Caco-2 (cell line): ENCODE data around the gene TXNL4B. TPM values are rescaled to one million over a fixed set of nuclear protein-coding genes. Genes with fewer than 3 reads are reported as not detected.
A peak's percentile ranks its signal among the peaks of the same experiment; 100 is the strongest.

Experiments
- BruUV-seq: library from RNA; stranded (reverse); fragments of 400-500 nt; replicated peaks from 2 replicates; lab custom pipeline; 2021; lab: Mats Ljungman, UMichigan
- CTCF ChIA-PET: fragments of 300-600 bp; sonication (Branson Sonifier 250); formaldehyde crosslinking; loops from one replicate; lab custom pipeline; 2022; ENCODE audit warnings: antibody characterized with exemption; lab: Charles Lee
- POLR2A ChIA-PET: fragments of 300-600 bp; sonication (Branson Sonifier 250); formaldehyde crosslinking; loops from one replicate; lab custom pipeline; 2022; ENCODE audit warnings: antibody characterized with exemption; lab: Charles Lee
- DNase-seq, 2 experiments: peaks; one replicate each; pipeline versions ENCODE4 v3.0.0 to v3.0.0-alpha.2; 2020 to 2022
- H3K27me3 ChIP-seq: replicated peaks from 2 replicates; pipeline ENCODE4 v1.6.0; 2011; ENCODE audit warnings: low read length; ENCODE audit not compliant: control insufficient read depth, insufficient read depth
- H3K36me3 ChIP-seq: 2 replicates; pipeline ENCODE4 v1.5.1; 2011; ENCODE audit warnings: low read length; ENCODE audit not compliant: control insufficient read depth, insufficient read depth
- H3K4me1 ChIP-seq: fragments of 250-450 bp; sonication (Bioruptor Pico); 2 replicates; pipeline ENCODE4 v1.5.1; 2020; ENCODE audit warnings: mild to moderate bottlenecking
- H3K4me3 ChIP-seq: 2 replicates; pipeline ENCODE4 v1.5.1; 2011; ENCODE audit warnings: low read depth, mild to moderate bottlenecking, control low read depth, low read length
- H3K9me3 ChIP-seq: fragments of 250-450 bp; sonication (Bioruptor Pico); 2 replicates; pipeline ENCODE4 v1.5.1; 2020; ENCODE audit warnings: mild to moderate bottlenecking, moderate library complexity
- H3K27ac Mint-ChIP-seq: one replicate; pipeline ENCODE4 v1.8.0; 2022; ENCODE audit warnings: mixed read lengths; ENCODE audit not compliant: unreplicated experiment
- H3K27me3 Mint-ChIP-seq: one replicate; pipeline ENCODE4 v1.8.0; 2022; ENCODE audit warnings: mixed read lengths; ENCODE audit not compliant: insufficient read depth, unreplicated experiment
- H3K36me3 Mint-ChIP-seq: one replicate; pipeline ENCODE4 v1.8.0; 2022; ENCODE audit warnings: mild to moderate bottlenecking, mixed read lengths; ENCODE audit not compliant: insufficient read depth, unreplicated experiment
- H3K4me1 Mint-ChIP-seq: one replicate; pipeline ENCODE4 v1.8.0; 2022; ENCODE audit warnings: low read depth, mixed read lengths; ENCODE audit not compliant: unreplicated experiment
- H3K4me3 Mint-ChIP-seq: one replicate; pipeline ENCODE4 v1.8.0; 2022; ENCODE audit warnings: mild to moderate bottlenecking, moderate library complexity, mixed read lengths; ENCODE audit not compliant: unreplicated experiment
- H3K9me3 Mint-ChIP-seq: one replicate; pipeline ENCODE4 v1.8.0; 2022; ENCODE audit warnings: mixed read lengths; ENCODE audit not compliant: unreplicated experiment
- intact Hi-C: fragments of 100-400 bp; cut with micrococcal nuclease; formaldehyde crosslinking; loops from one replicate; pipeline ENCODE4 v1.10.0; 2022; ENCODE audit not compliant: unreplicated experiment
- total RNA-seq: library from RNA; stranded (reverse); gene quantifications from 2 replicates; pipeline ENCODE4 v1.2.3, GENCODE V29; 2022
- TF ChIP-seq, protein P1 (sequence below), 2 experiments: fragments of 200-600 bp in 1 of 2; IDR thresholded peaks; 1 replicate in 1 of 2; 2 replicates in 1 of 2; pipeline versions ENCODE4 v1.5.1 to v1.8.0; 2011 to 2022; ENCODE audit warnings: antibody characterized with exemption in 1 of 2, control low read depth in 1 of 2, inconsistent platforms in 1 of 2, low read depth in 1 of 2, low read length in 1 of 2, mild to moderate bottlenecking in 1 of 2, moderate library complexity in 1 of 2; ENCODE audit not compliant: insufficient read depth in 1 of 2, severe bottlenecking in 1 of 2, unreplicated experiment in 1 of 2

The TXNL4B gene
- total RNA-seq, 1 experiment from 2014 or later: 17.9 TPM

DNA sequence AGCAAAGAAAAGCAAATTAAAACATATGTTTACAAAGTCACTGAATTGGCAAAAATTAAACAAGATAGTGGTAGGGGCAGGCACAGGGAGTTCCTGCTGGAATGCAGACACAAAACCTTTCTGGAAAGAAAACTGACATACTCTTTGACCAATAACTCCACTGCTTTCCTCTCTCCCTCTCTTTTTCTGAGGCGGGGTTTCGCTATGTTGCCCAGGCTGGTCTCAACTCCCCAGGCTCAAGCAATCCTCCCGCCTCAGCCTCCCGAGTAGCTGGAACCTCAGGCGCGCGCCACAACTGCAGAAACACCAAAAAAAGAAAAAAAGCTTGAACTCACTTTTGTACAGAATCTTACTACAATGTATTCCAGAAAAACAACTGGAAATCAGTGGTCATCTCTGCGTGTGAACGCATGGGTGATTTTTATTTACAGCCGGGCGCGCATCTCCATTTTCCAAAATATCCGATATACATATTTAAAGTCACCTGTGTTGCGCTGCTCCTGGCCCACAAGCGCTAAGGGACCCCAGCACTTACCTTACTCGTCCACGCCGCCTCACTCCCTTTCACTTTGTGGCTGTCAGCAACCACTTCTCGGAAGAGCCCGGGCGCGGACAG is 480 bp downstream of the TXNL4B start:
- peak in 1 of 2 experiments; percentile 65 for DNase-seq

DNA sequence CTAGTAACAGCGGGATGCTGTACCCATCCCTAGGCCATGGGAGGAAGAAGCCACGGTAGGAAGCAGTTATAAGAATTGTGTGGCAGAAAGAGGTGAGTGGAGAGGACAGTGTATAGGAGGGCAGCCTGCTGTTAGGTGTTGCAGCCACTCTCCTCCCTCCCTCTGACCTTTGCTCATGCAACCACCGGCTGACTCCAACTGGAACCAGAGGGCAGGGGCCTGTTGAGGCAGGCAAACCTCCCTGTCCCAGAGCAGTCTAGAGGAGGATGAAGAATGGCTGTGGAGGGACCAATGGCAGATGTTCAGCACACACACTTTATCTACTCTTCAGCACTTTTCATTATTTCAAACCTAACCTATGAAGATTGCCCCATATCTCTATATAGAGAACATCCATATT is 2.2 kb downstream of the TXNL4B start:
- ChIA-PET POLR2A (no interaction called here), CTCF (no interaction called here)
- Mint-ChIP-seq H3K36me3 (peaks cover 57% of the 10 kb centered on the region), H3K27ac (no peak overlapping the region), H3K27me3 (no peaks in the 10 kb centered on the region), H3K4me1 (peaks cover 18% of the 10 kb centered on the region), H3K9me3 (peaks cover 2% of the 10 kb centered on the region), H3K4me3 (peak overlapping the region; percentile 95)
- Histone ChIP-seq H3K36me3 (no peaks in the 10 kb centered on the region; the same call in 1 of the 2 replicates), H3K27me3 (no peaks in the 10 kb centered on the region), H3K9me3 (no peaks in the 10 kb centered on the region), H3K4me1 (0 out of 2 replicates have a peak, but pooled peaks cover 9% of the 10 kb centered on the region), H3K4me3 (no peak overlapping the region)
- intact Hi-C loops: no loop called here
- no peak for DNase-seq
- BruUV-seq: no TSS peak
- TF ChIP-seq, protein P1, sequence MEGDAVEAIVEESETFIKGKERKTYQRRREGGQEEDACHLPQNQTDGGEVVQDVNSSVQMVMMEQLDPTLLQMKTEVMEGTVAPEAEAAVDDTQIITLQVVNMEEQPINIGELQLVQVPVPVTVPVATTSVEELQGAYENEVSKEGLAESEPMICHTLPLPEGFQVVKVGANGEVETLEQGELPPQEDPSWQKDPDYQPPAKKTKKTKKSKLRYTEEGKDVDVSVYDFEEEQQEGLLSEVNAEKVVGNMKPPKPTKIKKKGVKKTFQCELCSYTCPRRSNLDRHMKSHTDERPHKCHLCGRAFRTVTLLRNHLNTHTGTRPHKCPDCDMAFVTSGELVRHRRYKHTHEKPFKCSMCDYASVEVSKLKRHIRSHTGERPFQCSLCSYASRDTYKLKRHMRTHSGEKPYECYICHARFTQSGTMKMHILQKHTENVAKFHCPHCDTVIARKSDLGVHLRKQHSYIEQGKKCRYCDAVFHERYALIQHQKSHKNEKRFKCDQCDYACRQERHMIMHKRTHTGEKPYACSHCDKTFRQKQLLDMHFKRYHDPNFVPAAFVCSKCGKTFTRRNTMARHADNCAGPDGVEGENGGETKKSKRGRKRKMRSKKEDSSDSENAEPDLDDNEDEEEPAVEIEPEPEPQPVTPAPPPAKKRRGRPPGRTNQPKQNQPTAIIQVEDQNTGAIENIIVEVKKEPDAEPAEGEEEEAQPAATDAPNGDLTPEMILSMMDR (IDR thresholded peaks at IDR 0.05; ENCODE audit: insufficient read depth in 1 of 2, low read depth in 1 of 2, low read length in 1 of 2, severe bottlenecking in 1 of 2, unreplicated experiment in 1 of 2): no peak

More for the DNA sequence above, 480 bp downstream of the TXNL4B start:
- peak overlapping the region; percentile 95 for H3K4me3 Mint-ChIP-seq
- H3K27me3 ChIP-seq: no peaks in the 10 kb centered on the region
- intact Hi-C loops: loop anchor here (1.0 to 2.0 kb wide), 3 partner anchors 27 to 198 kb away; partner anchors contain the start of genes DHODH and IST1
- POLR2A ChIA-PET: interaction anchor here (0.9 to 1.2 kb wide), 7 partner anchors 10 to 284 kb away, joined by 3 to 5 read pairs (median 4); partner anchors contain the start of genes AP1G1, HP and ZNF821
- no peaks in the 10 kb centered on the region for H3K27me3 Mint-ChIP-seq
- CTCF ChIA-PET: interaction anchor here (0.9 to 1.4 kb wide), 5 partner anchors 24 to 209 kb away, joined by 3 to 13 read pairs (median 4); partner anchors contain the start of genes HPR and ZNF821
- peaks cover 18% of the 10 kb centered on the region for H3K4me1 Mint-ChIP-seq
- peaks cover 2% of the 10 kb centered on the region; the same call in 1 of the 2 replicates for H3K36me3 ChIP-seq
- peak overlapping the region; percentile 97 for H3K27ac Mint-ChIP-seq
- TSS peak; percentile 42 for BruUV-seq
- peak overlapping the region; percentile 72 for H3K4me3 ChIP-seq
- TF ChIP-seq, protein P1 (IDR thresholded peaks at IDR 0.05; ENCODE audit: insufficient read depth in 1 of 2, low read depth in 1 of 2, low read length in 1 of 2, severe bottlenecking in 1 of 2, unreplicated experiment in 1 of 2): no peak
- no peaks in the 10 kb centered on the region for H3K9me3 Mint-ChIP-seq
- H3K9me3 ChIP-seq: no peaks in the 10 kb centered on the region
- 0 out of 2 replicates have a peak, but pooled peaks cover 9% of the 10 kb centered on the region for H3K4me1 ChIP-seq
- peaks cover 58% of the 10 kb centered on the region for H3K36me3 Mint-ChIP-seq

DNA sequence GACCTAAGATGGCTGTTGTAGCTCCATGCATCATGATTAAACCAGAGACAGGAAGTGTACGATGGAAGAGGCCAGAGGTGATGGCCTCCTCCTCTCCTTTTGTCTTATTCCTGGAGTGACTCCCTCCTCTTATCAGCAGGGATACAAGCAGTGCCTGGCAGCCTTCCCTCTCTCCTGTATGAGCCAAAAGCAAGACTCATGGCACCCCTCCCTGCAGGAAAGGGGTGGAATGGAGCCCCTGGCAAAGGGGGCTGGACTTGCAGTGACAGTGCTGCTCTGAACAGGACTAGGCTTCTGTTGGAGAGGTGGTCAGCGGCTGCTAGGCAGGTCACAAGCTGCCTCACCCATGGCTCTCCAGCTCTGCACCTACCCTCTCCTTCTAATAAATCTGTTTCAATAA is 8.4 kb downstream of the TXNL4B start:
- no peaks in the 10 kb centered on the region for H3K27me3 ChIP-seq
- no TSS peak for BruUV-seq
- H3K4me3 ChIP-seq: no peak overlapping the region
- no peak overlapping the region for H3K4me3 Mint-ChIP-seq
- TF ChIP-seq, protein P1 (IDR thresholded peaks at IDR 0.05; ENCODE audit: insufficient read depth in 1 of 2, low read depth in 1 of 2, low read length in 1 of 2, severe bottlenecking in 1 of 2, unreplicated experiment in 1 of 2): no peak
- peaks cover 27% of the 10 kb centered on the region for H3K9me3 Mint-ChIP-seq
- peaks cover 50% of the 10 kb centered on the region for H3K36me3 Mint-ChIP-seq
- ChIA-PET CTCF (no interaction called here), POLR2A (no interaction called here)
- peaks cover 2% of the 10 kb centered on the region for H3K36me3 ChIP-seq
- H3K4me1 ChIP-seq: no peaks in the 10 kb centered on the region
- peaks cover 8% of the 10 kb centered on the region for H3K4me1 Mint-ChIP-seq
- no peaks in the 10 kb centered on the region for H3K27me3 Mint-ChIP-seq
- H3K27ac Mint-ChIP-seq: no peak overlapping the region
- intact Hi-C loops: no loop called here
- H3K9me3 ChIP-seq: peaks cover 12% of the 10 kb centered on the region; the same call in 1 of the 2 replicates
- DNase-seq: no peak
